ENCODE data around the gene USP47. TPM values are rescaled to one million over a fixed set of nuclear protein-coding genes. Genes with fewer than 3 reads are reported as not detected.

The USP47 gene
- total RNA-seq, 2 experiments from 2014 or later, result 42.2 to 44.1 TPM

DNA sequence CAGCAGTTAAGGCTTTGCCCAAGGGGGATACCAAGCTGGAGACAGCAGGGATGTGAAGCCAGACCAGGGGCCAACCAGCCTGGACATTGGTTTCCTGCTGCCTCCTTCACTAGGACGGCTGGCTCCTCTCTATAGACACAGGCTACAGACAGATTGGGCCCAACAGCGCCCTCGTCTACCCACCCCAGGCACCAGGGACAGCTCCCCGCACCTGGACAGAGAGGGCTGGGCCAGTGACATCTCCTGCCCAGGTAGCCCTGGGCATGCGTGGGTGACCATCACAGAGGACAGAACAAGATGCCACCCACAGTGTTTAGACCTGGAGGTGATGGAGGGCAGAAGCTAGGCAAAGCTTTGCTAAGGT is 165.4 kb downstream of the USP47 start:
- ChIA-PET CTCF (ENCODE audit: unreplicated experiment) (no interaction called here), POLR2A (no interaction called here)

DNA sequence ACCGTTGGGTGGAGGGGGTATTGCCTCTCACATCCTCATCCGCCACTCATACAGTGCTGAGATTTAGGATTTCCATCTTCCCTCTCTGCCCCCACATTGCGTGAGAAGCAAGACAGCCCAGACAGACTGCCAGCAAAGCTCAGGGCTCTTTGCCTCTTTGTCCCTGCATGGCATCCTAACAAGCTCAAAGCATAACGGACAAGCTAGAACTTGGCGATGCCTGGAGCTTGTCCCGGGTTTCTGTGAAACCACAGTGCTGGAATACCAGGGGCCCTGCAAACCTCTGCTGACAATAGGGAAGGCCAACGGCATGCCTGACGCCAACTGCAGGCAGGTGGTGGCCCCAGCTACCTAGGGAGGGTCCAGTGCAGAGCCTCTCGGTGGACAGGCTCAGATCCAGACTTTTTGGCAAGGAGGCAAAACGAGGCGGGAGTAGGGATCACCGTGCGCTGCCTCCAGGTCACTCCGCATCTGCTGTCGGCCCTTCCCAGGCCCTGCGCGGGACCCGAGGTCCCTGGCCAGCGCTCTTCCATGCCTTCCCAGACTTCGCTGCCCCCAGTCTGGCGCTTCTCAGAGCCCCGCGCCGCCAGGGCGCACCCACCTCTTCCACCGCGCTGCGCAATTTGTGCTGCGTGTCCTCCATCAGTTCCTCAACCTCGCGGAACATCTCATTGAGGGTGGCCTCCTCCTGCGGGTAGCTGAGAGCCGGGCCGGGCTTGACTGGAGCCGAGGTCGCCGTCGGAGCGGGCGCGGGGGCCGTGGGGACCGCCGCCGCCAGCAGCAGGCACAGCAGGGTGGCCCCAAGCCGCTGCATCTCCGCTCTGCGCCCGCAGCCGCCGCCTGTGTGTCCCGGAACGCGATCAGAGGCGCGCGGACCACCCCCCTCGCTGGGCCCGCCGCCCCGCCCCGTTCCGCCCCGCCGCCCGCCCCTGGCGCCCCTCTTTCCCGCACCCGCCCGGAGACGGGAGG is 166.3 kb downstream of the USP47 start, which contains the start of gene DKK3:
Gene DKK3 (minus strand): TSS at position 858 of the 969 bp plus-strand sequence. CDS start 44 bp downstream, at position 814.
- Histone ChIP-seq H3K36me3 (ENCODE audit: insufficient read depth, low read length) (no peaks in the 10 kb centered on the region), H4K20me1 (ENCODE audit: insufficient read depth, low read length) (no peaks in the 10 kb centered on the region), H3K4me1 (ENCODE audit: insufficient read depth, low read length, poor library complexity, severe bottlenecking) (no peaks in the 10 kb centered on the region), H3K9me3 (ENCODE audit: low read length) (no peaks in the 10 kb centered on the region), H3K4me2 (ENCODE audit: low read length) (no peak within 1 kb of the TSS), H3K4me3 (ENCODE audit: low read depth, low read length, poor library complexity, severe bottlenecking) (no peak within 1 kb of the TSS), H3K79me2 (ENCODE audit: insufficient read depth, low read depth, low read length) (no peaks in the 10 kb centered on the region), H3K9me2 (ENCODE audit: insufficient read depth, low read length) (no peaks in the 10 kb centered on the region), H2AFZ (ENCODE audit: low read length) (no peak within 1 kb of the TSS), H3K27ac (ENCODE audit: low read depth, low read length, poor library complexity, severe bottlenecking) (no peak within 1 kb of the TSS)
- ChIA-PET POLR2A (interaction anchor here (0.6 kb wide), 1 partner anchor 1023 kb away, joined by 3 read pairs; no protein-coding TSS in a partner anchor), CTCF (ENCODE audit: unreplicated experiment) (no interaction called here)
- no TSS peak for BruUV-seq (replicated peaks)
- no peak for DNase-seq (ENCODE audit: low spot score)
- intact Hi-C loops (cut with micrococcal nuclease; ENCODE audit: unreplicated experiment), result no loop called here
- TF ChIP-seq EZH2phosphoT487 (IDR thresholded peaks at IDR 0.05; ENCODE audit: borderline replicate concordance, low read depth, low read length), result no peak
- TF ChIP-seq, protein P1, sequence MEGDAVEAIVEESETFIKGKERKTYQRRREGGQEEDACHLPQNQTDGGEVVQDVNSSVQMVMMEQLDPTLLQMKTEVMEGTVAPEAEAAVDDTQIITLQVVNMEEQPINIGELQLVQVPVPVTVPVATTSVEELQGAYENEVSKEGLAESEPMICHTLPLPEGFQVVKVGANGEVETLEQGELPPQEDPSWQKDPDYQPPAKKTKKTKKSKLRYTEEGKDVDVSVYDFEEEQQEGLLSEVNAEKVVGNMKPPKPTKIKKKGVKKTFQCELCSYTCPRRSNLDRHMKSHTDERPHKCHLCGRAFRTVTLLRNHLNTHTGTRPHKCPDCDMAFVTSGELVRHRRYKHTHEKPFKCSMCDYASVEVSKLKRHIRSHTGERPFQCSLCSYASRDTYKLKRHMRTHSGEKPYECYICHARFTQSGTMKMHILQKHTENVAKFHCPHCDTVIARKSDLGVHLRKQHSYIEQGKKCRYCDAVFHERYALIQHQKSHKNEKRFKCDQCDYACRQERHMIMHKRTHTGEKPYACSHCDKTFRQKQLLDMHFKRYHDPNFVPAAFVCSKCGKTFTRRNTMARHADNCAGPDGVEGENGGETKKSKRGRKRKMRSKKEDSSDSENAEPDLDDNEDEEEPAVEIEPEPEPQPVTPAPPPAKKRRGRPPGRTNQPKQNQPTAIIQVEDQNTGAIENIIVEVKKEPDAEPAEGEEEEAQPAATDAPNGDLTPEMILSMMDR (conservative IDR thresholded peaks at IDR 0.05; ENCODE audit: low read length), result no peak

More for the DNA sequence above, 165.4 kb downstream of the USP47 start:
- BruUV-seq (replicated peaks), result no TSS peak
- H3K9me3 ChIP-seq (ENCODE audit: low read length), result no peaks in the 10 kb centered on the region
- H3K27ac ChIP-seq (ENCODE audit: low read depth, low read length, poor library complexity, severe bottlenecking), result no peak overlapping the region
- H3K79me2 ChIP-seq (ENCODE audit: insufficient read depth, low read depth, low read length), result no peaks in the 10 kb centered on the region
- H3K4me2 ChIP-seq (ENCODE audit: low read length), result no peak overlapping the region
- TF ChIP-seq, protein P1 (conservative IDR thresholded peaks at IDR 0.05; ENCODE audit: low read length), result no peak
- no peak for TF ChIP-seq EZH2phosphoT487 (IDR thresholded peaks at IDR 0.05; ENCODE audit: borderline replicate concordance, low read depth, low read length)
- DNase-seq (ENCODE audit: low spot score), result no peak
- no peaks in the 10 kb centered on the region for H3K9me2 ChIP-seq (ENCODE audit: insufficient read depth, low read length)
- H3K4me3 ChIP-seq (ENCODE audit: low read depth, low read length, poor library complexity, severe bottlenecking), result no peak overlapping the region
- no peaks in the 10 kb centered on the region for H4K20me1 ChIP-seq (ENCODE audit: insufficient read depth, low read length)
- H2AFZ ChIP-seq (ENCODE audit: low read length), result no peak overlapping the region
- no peaks in the 10 kb centered on the region for H3K4me1 ChIP-seq (ENCODE audit: insufficient read depth, low read length, poor library complexity, severe bottlenecking)
- intact Hi-C loops (cut with micrococcal nuclease; ENCODE audit: unreplicated experiment), result no loop called here
- no peaks in the 10 kb centered on the region for H3K36me3 ChIP-seq (ENCODE audit: insufficient read depth, low read length)

Other genes starting within 250 kb of the USP47 start
- not detected in 2 replicates for gene GALNT18, start 220.0 kb upstream of the USP47 start, total RNA-seq (2014; rRNA removed; shearing (Covaris generic))
- gene GALNT18, start 220.0 kb upstream of the USP47 start, total RNA-seq (2022), result not detected in 2 replicates
- not detected in 2 replicates for gene DKK3, start 166.7 kb downstream of the USP47 start, total RNA-seq (2014; rRNA removed; shearing (Covaris generic))
- gene DKK3, start 166.7 kb downstream of the USP47 start, total RNA-seq (2022), result not detected in 2 replicates